Progenitor cell of endocrine pancreas (in vitro differentiated cells): ENCODE measurements around the gene DLL1. TPM values are rescaled to one million over a fixed set of nuclear protein-coding genes. Genes with fewer than 3 reads are reported as not detected.

Experiments
- DNase-seq: peaks from one replicate; pipeline ENCODE4 v3.0.0; 2021; ENCODE audit warnings: low spot score; ENCODE audit not compliant: unreplicated experiment
- H3K27ac Mint-ChIP-seq: 2 replicates; pipeline ENCODE4 v1.8.0; 2021; ENCODE audit warnings: mild to moderate bottlenecking, moderate library complexity, mixed read lengths
- H3K27me3 Mint-ChIP-seq: 2 replicates; pipeline ENCODE4 v1.8.0; 2021; ENCODE audit warnings: mixed read lengths
- H3K36me3 Mint-ChIP-seq: 2 replicates; pipeline ENCODE4 v1.8.0; 2022; ENCODE audit warnings: mixed read lengths; ENCODE audit not compliant: insufficient read depth
- H3K4me1 Mint-ChIP-seq: 2 replicates; pipeline ENCODE4 v1.8.0; 2021; ENCODE audit warnings: low read depth, mixed read lengths
- H3K4me3 Mint-ChIP-seq: 2 replicates; pipeline ENCODE4 v1.8.0; 2021; ENCODE audit warnings: low read depth, mild to moderate bottlenecking, moderate library complexity, mixed read lengths
- H3K9me3 Mint-ChIP-seq: 2 replicates; pipeline ENCODE4 v1.8.0; 2021; ENCODE audit warnings: low read depth, mixed read lengths
- CTCF ChIP-seq: fragments of 200-600 bp; sonication (generic); IDR thresholded peaks from one replicate; pipeline ENCODE4 v1.5.0; 2021; ENCODE audit warnings: antibody characterized with exemption, mild to moderate bottlenecking; ENCODE audit not compliant: unreplicated experiment
- total RNA-seq: library from RNA; stranded (reverse); gene quantifications from 2 replicates; pipeline ENCODE4 v1.2.1, GENCODE V29; 2021

The DLL1 gene
- total RNA-seq, 1 donor from 2014 or later: 75.3 TPM

GRCh38 chr6:170291271-170292110, 613 bp upstream of the DLL1 start:
- H3K4me1 Mint-ChIP-seq: peaks cover 46% of the 10 kb centered on the region
- TF ChIP-seq CTCF: no peak
- peak overlapping the region; percentile 97 for H3K27ac Mint-ChIP-seq
- H3K4me3 Mint-ChIP-seq: peak overlapping the region; percentile 85
- H3K36me3 Mint-ChIP-seq: peaks cover 18% of the 10 kb centered on the region
- peak; percentile 45 for DNase-seq
- H3K9me3 Mint-ChIP-seq: no peaks in the 10 kb centered on the region
- H3K27me3 Mint-ChIP-seq: peaks cover 45% of the 10 kb centered on the region

GRCh38 chr6:170289951-170290295, 955 bp downstream of the DLL1 start:
- TF ChIP-seq CTCF: no peak

GRCh38 chr6:170289180-170289931, 1.5 kb downstream of the DLL1 start:
- TF ChIP-seq CTCF: no peak
- no peak for DNase-seq
- Mint-ChIP-seq H3K27me3 (peaks cover 36% of the 10 kb centered on the region), H3K4me1 (peaks cover 49% of the 10 kb centered on the region), H3K27ac (peak overlapping the region; percentile 36), H3K4me3 (peak overlapping the region; percentile 83), H3K36me3 (peaks cover 26% of the 10 kb centered on the region), H3K9me3 (no peaks in the 10 kb centered on the region)

More at GRCh38 chr6:170289951-170290295, 955 bp downstream of the DLL1 start:
- Mint-ChIP-seq H3K4me1 (peaks cover 50% of the 10 kb centered on the region), H3K4me3 (peak overlapping the region; percentile 85), H3K27ac (peak overlapping the region; percentile 93), H3K27me3 (peaks cover 41% of the 10 kb centered on the region), H3K9me3 (no peaks in the 10 kb centered on the region), H3K36me3 (peaks cover 22% of the 10 kb centered on the region)
- no peak for DNase-seq

GRCh38 chr6:170288852-170289179, 2.1 kb downstream of the DLL1 start:
- peaks cover 30% of the 10 kb centered on the region for H3K27me3 Mint-ChIP-seq
- peaks cover 29% of the 10 kb centered on the region for H3K36me3 Mint-ChIP-seq
- peak overlapping the region; percentile 83 for H3K4me3 Mint-ChIP-seq
- no peaks in the 10 kb centered on the region for H3K9me3 Mint-ChIP-seq
- peaks cover 45% of the 10 kb centered on the region for H3K4me1 Mint-ChIP-seq
- no peak for TF ChIP-seq CTCF
- DNase-seq: no peak
- H3K27ac Mint-ChIP-seq: peak overlapping the region; percentile 36

GRCh38 chr6:170288091-170288631, 2.7 kb downstream of the DLL1 start:
- Mint-ChIP-seq H3K9me3 (no peaks in the 10 kb centered on the region), H3K27me3 (peaks cover 24% of the 10 kb centered on the region), H3K4me3 (peak overlapping the region; percentile 83), H3K4me1 (peaks cover 40% of the 10 kb centered on the region), H3K36me3 (peaks cover 32% of the 10 kb centered on the region), H3K27ac (peak overlapping the region; percentile 36)
- no peak for TF ChIP-seq CTCF
- no peak for DNase-seq
